ENCODE results near the gene C1QTNF6. TPM values are rescaled to one million over a fixed set of nuclear protein-coding genes. Genes with fewer than 3 reads are reported as not detected.

C1QTNF6 gene
- total and polyA plus RNA-seq, 10 donors: 5.3 to 10.3 (median 7.6) TPM

GRCh38 chr22:37199103-37199759 lies 11.2 kb upstream of the C1QTNF6 start:
- TF ChIP-seq, protein P1, sequence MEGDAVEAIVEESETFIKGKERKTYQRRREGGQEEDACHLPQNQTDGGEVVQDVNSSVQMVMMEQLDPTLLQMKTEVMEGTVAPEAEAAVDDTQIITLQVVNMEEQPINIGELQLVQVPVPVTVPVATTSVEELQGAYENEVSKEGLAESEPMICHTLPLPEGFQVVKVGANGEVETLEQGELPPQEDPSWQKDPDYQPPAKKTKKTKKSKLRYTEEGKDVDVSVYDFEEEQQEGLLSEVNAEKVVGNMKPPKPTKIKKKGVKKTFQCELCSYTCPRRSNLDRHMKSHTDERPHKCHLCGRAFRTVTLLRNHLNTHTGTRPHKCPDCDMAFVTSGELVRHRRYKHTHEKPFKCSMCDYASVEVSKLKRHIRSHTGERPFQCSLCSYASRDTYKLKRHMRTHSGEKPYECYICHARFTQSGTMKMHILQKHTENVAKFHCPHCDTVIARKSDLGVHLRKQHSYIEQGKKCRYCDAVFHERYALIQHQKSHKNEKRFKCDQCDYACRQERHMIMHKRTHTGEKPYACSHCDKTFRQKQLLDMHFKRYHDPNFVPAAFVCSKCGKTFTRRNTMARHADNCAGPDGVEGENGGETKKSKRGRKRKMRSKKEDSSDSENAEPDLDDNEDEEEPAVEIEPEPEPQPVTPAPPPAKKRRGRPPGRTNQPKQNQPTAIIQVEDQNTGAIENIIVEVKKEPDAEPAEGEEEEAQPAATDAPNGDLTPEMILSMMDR (IDR thresholded peaks at IDR 0.05 in 8 of 11, conservative IDR thresholded peaks at IDR 0.05 in 3 of 11): peak; percentile 95 to 99 (median 98)
- TF ChIP-seq POLR2AphosphoS5 (IDR thresholded peaks at IDR 0.05): peak; percentile 100
- peak; percentile 44 to 97 (median 96) for TF ChIP-seq POLR2A (IDR thresholded peaks at IDR 0.05)
- peak overlapping the region; percentile 50 to 88 (median 58) for H3K4me3 ChIP-seq
- H3K27ac ChIP-seq: peak overlapping the region; percentile 91 to 98 (median 96)
- no peaks in the 10 kb centered on the region for H3K9me3 ChIP-seq
- DNase-seq: peak; percentile 100
- no peaks in the 10 kb centered on the region for H3K36me3 ChIP-seq
- H3K27me3 ChIP-seq (replicated peaks in 1 of 7): no peaks in the 10 kb centered on the region
- intact Hi-C loops (cut with DNase I; ENCODE audit: low total_unique reads): loop anchor here (2.0 kb wide), 1 partner anchor 120 kb away; no protein-coding TSS in a partner anchor
- 0 to 1% (median 0%) methylated on average over 24 to 58 of the region's 58 CpGs for WGBS, 5 donors
- H3K4me1 ChIP-seq: peaks cover 20 to 69% (median 50%) of the 10 kb centered on the region in 6 donors

- intact Hi-C loops (cut with DNase I; ENCODE audit: low total_unique reads): loop anchor here (2.0 kb wide), 1 partner anchor 120 kb away; no protein-coding TSS in a partner anchor
Observed at GRCh38 chr22:37198258-37199102, 10.4 kb upstream of the C1QTNF6 start.

DNA sequence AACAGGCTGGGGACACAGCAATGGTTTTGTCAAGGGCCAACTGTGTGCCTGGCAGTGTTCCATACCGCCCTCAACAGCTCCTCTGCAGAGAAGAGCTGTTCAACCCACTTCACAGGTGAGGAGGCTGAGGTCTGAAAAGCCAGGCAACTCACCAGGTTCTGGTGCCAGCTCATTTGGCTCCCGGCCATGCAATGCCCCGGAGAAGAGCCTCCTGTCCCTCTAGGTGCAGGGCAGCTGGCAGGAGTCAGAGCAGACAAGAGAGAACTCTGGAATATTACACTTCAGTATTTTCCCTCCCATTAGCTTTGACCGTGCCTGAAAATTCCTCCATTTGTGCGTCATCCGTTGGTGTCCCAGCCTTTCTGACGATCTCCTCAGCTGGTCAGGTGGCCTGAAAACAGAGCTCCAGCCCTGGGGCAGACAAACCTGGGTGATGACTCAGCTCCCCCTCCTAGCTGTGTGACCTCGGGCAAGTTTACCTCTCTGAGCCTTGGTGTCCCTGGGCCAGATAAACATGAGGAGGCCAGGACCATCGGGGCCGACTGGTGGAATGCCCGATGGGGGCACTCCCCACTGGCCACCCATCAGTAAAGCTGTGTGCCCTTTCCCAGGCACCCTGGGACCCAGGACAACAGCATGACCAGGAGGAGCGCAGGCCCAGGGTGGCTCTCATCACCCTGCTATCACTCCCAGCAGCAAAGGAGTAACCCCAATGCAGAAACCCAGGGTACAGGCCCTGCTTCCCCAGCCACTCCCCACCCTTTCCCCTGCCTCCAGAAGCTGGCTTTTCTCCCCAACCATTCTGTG lies 9.6 kb upstream of the C1QTNF6 start:
- Histone ChIP-seq H3K27ac (peak overlapping the region; percentile 91 to 98 (median 96)), H3K36me3 (no peaks in the 10 kb centered on the region), H3K27me3 (replicated peaks in 1 of 7) (no peaks in the 10 kb centered on the region), H3K4me1 (peaks cover 23 to 85% (median 64%) of the 10 kb centered on the region in 6 donors), H3K4me3 (peak overlapping the region in 2 of 8 donors; percentile 60 to 88), H3K9me3 (no peaks in the 10 kb centered on the region)
- peak; percentile 79 for DNase-seq
- WGBS, 5 donors: 60 to 78% (median 68%) methylated on average over 8 to 12 of the region's 12 CpGs
- intact Hi-C loops (cut with DNase I; ENCODE audit: low total_unique reads): loop anchor here (2.0 kb wide), 2 partner anchors 31 to 119 kb away; no protein-coding TSS in a partner anchor
- TF ChIP-seq, protein P1 (IDR thresholded peaks at IDR 0.05 in 8 of 11, conservative IDR thresholded peaks at IDR 0.05 in 3 of 11): no peak
- no peak for TF ChIP-seq POLR2AphosphoS5 (IDR thresholded peaks at IDR 0.05)
- TF ChIP-seq POLR2A (IDR thresholded peaks at IDR 0.05): no peak

More at GRCh38 chr22:37198258-37199102, 10.4 kb upstream of the C1QTNF6 start:
- Histone ChIP-seq H3K36me3 (no peaks in the 10 kb centered on the region), H3K27ac (peak overlapping the region; percentile 91 to 98 (median 96)), H3K27me3 (replicated peaks in 1 of 7) (no peaks in the 10 kb centered on the region), H3K4me1 (peaks cover 22 to 77% (median 57%) of the 10 kb centered on the region in 6 donors), H3K4me3 (peak overlapping the region; percentile 50 to 88 (median 58)), H3K9me3 (no peaks in the 10 kb centered on the region)
- no peak for TF ChIP-seq POLR2A (IDR thresholded peaks at IDR 0.05)
- no peak for TF ChIP-seq POLR2AphosphoS5 (IDR thresholded peaks at IDR 0.05)
- TF ChIP-seq, protein P1 (IDR thresholded peaks at IDR 0.05 in 8 of 11, conservative IDR thresholded peaks at IDR 0.05 in 3 of 11): peak in 10 of 11 experiments; percentile 65 to 99 (median 96)
- 3 to 6% (median 4%) methylated on average over 36 to 51 of the region's 51 CpGs for WGBS, 5 donors
- DNase-seq: peak; percentile 97

Data from spleen (tissue), 11 donors.